ENCODE results near the gene ZXDC.

The ZXDC gene

DNA sequence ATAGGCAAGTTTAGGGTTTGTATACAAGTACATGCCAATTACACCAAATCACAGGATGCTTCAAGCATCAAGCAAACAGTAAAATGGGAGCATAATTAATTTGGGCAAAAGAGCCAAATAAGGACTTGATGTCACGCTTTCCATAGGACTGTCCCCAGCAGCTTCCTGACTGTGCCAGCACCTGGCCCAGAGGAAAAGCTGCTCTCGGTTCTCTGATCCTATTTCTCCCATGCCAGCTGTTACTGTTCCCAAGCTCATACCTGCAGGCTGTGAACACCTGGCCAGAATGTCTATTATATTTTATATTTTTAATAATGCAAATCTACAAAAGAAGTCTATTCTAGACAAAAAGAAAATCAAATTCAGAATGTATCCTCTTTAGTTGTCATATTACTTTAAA is 12.2 kb downstream of the ZXDC start:
- DNase-seq (ENCODE audit: low read depth, low spot score) = no peak
- TF ChIP-seq ZNF274 (IDR thresholded peaks at IDR 0.05; ENCODE audit: low read depth, low read length) (no peak), YY1 (IDR thresholded peaks at IDR 0.05; ENCODE audit: insufficient read depth, insufficient read length) (no peak), SUZ12 (IDR thresholded peaks at IDR 0.05; ENCODE audit: extremely low read depth, insufficient read depth, insufficient read length) (no peak)
- no peaks in the 10 kb centered on the region for H3K9me3 ChIP-seq (ENCODE audit: insufficient read depth, low read length)
- H3K27me3 ChIP-seq (ENCODE audit: insufficient read depth, insufficient read length) = no peaks in the 10 kb centered on the region
- no peak overlapping the region for H3K4me3 ChIP-seq (ENCODE audit: insufficient read length, low read depth)
- H3K36me3 ChIP-seq (ENCODE audit: insufficient read depth, insufficient read length, low read length) = peaks cover 98% of the 10 kb centered on the region
- H3K4me1 ChIP-seq (ENCODE audit: insufficient read depth, insufficient read length) = no peaks in the 10 kb centered on the region
- no peak overlapping the region for H3K9ac ChIP-seq (ENCODE audit: insufficient read length, low read depth)

DNA sequence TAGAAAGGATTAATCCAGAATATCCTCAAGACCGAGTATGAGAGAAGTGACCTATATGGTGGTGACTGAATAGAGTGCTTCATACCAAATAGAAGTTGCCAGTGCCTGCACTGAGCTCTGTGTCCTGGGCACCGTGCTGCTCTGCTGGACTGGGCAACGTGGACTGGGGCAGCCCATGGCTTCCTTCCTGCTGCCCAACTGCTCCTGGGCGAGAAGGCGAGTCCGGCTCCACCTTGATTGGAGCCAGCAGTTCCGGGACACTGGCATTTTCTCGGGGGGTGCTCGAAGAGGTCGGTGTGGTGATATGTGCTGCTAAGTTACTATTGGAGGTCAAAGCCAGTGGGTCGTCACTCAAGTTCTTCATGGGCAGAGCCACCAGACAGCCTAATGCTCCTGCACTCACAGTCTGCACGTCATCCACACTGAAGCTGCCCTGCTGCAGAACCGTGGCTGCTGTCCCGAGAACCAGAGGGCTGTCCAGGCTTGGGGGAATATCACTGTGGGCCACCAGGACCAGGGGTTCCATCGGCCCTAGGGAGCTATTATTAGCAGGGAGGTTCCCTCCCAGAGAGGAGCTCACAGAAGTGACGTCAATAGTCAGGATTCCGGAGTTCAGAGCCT is 14.1 kb downstream of the ZXDC start:
- TF ChIP-seq SUZ12 (IDR thresholded peaks at IDR 0.05; ENCODE audit: extremely low read depth, insufficient read depth, insufficient read length) = no peak
- Histone ChIP-seq H3K4me1 (ENCODE audit: insufficient read depth, insufficient read length) (no peaks in the 10 kb centered on the region), H3K4me3 (ENCODE audit: insufficient read length, low read depth) (no peak overlapping the region), H3K9me3 (ENCODE audit: insufficient read depth, low read length) (no peaks in the 10 kb centered on the region), H3K27me3 (ENCODE audit: insufficient read depth, insufficient read length) (no peaks in the 10 kb centered on the region), H3K36me3 (ENCODE audit: insufficient read depth, insufficient read length, low read length) (peaks cover 96% of the 10 kb centered on the region), H3K9ac (ENCODE audit: insufficient read length, low read depth) (no peak overlapping the region)
- DNase-seq (ENCODE audit: low read depth, low spot score) = no peak

- no peak for DNase-seq (ENCODE audit: low read depth, low spot score)
- Histone ChIP-seq H3K36me3 (ENCODE audit: insufficient read depth, insufficient read length, low read length) (peaks cover 90% of the 10 kb centered on the region), H3K4me1 (ENCODE audit: insufficient read depth, insufficient read length) (no peaks in the 10 kb centered on the region), H3K9me3 (ENCODE audit: insufficient read depth, low read length) (no peaks in the 10 kb centered on the region), H3K9ac (ENCODE audit: insufficient read length, low read depth) (no peak overlapping the region), H3K27me3 (ENCODE audit: insufficient read depth, insufficient read length) (no peaks in the 10 kb centered on the region), H3K4me3 (ENCODE audit: insufficient read length, low read depth) (no peak overlapping the region)
- TF ChIP-seq ZNF274 (IDR thresholded peaks at IDR 0.05; ENCODE audit: low read depth, low read length) (no peak), YY1 (IDR thresholded peaks at IDR 0.05; ENCODE audit: insufficient read depth, insufficient read length) (no peak), SUZ12 (IDR thresholded peaks at IDR 0.05; ENCODE audit: extremely low read depth, insufficient read depth, insufficient read length) (no peak)
These were observed 15.3 kb downstream of the ZXDC start for GRCh38 chr3:126460381-126460780.

- TF ChIP-seq YY1 (IDR thresholded peaks at IDR 0.05; ENCODE audit: insufficient read depth, insufficient read length) = no peak
- no peak for TF ChIP-seq SUZ12 (IDR thresholded peaks at IDR 0.05; ENCODE audit: extremely low read depth, insufficient read depth, insufficient read length)
- no peak for TF ChIP-seq ZNF274 (IDR thresholded peaks at IDR 0.05; ENCODE audit: low read depth, low read length)
- no peaks in the 10 kb centered on the region for H3K4me1 ChIP-seq (ENCODE audit: insufficient read depth, insufficient read length)
- no peaks in the 10 kb centered on the region for H3K9me3 ChIP-seq (ENCODE audit: insufficient read depth, low read length)
- DNase-seq (ENCODE audit: low read depth, low spot score) = no peak
- no peak overlapping the region for H3K9ac ChIP-seq (ENCODE audit: insufficient read length, low read depth)
- H3K27me3 ChIP-seq (ENCODE audit: insufficient read depth, insufficient read length) = no peaks in the 10 kb centered on the region
- H3K36me3 ChIP-seq (ENCODE audit: insufficient read depth, insufficient read length, low read length) = peaks cover 90% of the 10 kb centered on the region
- no peak overlapping the region for H3K4me3 ChIP-seq (ENCODE audit: insufficient read length, low read depth)
These were observed 15.9 kb downstream of the ZXDC start for GRCh38 chr3:126459763-126460127.

DNA sequence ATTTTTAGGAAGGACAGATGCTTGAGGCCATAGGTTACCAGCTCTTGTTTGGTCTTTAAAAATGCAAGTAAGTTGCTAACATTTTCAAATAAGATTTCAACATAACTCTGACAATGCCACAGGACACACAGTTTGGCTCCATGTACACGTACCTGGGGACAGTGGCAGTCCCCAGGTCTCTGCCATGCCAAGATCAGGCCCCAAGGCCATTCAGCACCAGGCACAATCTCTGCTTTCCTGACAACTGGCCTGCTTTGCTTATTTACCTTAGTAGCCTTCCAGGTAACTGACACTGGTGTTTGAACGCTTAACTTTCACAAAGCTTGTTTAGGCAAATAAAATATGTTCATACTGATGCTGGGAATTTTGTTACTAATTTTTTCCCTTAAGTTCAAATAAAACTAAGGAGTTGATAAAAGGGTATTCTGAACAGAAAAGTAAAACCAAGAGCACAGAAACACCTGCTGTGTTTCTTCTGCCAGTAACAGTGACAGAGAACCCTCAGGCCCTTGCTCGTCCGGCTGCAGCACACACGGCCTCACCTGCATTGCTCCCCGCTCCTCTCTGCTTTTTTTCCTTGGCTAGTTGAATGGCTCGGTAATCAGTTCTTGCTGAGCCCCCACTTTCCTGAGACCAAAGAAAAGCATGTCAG is 16.5 kb downstream of the ZXDC start:
- H3K4me1 ChIP-seq (ENCODE audit: insufficient read depth, insufficient read length) = no peaks in the 10 kb centered on the region
- H3K27me3 ChIP-seq (ENCODE audit: insufficient read depth, insufficient read length) = no peaks in the 10 kb centered on the region
- peaks cover 90% of the 10 kb centered on the region for H3K36me3 ChIP-seq (ENCODE audit: insufficient read depth, insufficient read length, low read length)
- H3K4me3 ChIP-seq (ENCODE audit: insufficient read length, low read depth) = no peak overlapping the region
- TF ChIP-seq YY1 (IDR thresholded peaks at IDR 0.05; ENCODE audit: insufficient read depth, insufficient read length) (no peak), SUZ12 (IDR thresholded peaks at IDR 0.05; ENCODE audit: extremely low read depth, insufficient read depth, insufficient read length) (no peak), ZNF274 (IDR thresholded peaks at IDR 0.05; ENCODE audit: low read depth, low read length) (no peak)
- no peak overlapping the region for H3K9ac ChIP-seq (ENCODE audit: insufficient read length, low read depth)
- no peaks in the 10 kb centered on the region for H3K9me3 ChIP-seq (ENCODE audit: insufficient read depth, low read length)
- no peak for DNase-seq (ENCODE audit: low read depth, low spot score)

DNA sequence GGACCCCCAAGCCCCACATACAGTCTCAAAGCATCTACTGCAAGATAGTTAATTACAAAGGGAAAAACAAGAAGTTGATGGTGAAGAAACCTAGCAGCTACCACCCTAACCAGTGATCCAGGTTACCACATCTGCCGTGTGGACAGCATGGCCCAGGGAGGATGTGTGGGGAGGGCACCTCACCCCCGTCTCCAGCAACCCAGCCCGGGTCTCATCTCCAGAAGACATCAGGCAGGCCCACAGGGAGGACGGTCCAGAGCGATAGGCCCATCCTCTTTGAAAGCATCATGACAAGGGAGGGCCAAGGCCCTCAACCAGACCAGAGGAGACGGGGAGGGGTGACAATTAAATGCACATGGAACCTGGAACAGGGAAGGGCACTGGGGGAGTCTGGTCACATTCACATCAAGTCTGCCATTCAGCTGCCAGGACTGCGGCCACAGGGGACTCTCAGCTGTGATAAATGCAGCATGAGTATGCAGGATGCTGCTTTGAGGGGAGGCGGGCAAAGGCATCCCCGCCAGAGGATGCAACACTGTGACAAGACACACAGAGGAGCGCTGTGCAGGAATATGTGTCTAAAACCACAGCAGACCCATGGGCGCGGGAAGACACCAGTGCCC is 18.8 kb downstream of the ZXDC start:
- Histone ChIP-seq H3K9me3 (ENCODE audit: insufficient read depth, low read length) (no peaks in the 10 kb centered on the region), H3K4me3 (ENCODE audit: insufficient read length, low read depth) (no peak overlapping the region), H3K27me3 (ENCODE audit: insufficient read depth, insufficient read length) (no peaks in the 10 kb centered on the region), H3K36me3 (ENCODE audit: insufficient read depth, insufficient read length, low read length) (peaks cover 89% of the 10 kb centered on the region), H3K9ac (ENCODE audit: insufficient read length, low read depth) (no peak overlapping the region), H3K4me1 (ENCODE audit: insufficient read depth, insufficient read length) (no peaks in the 10 kb centered on the region)
- TF ChIP-seq YY1 (IDR thresholded peaks at IDR 0.05; ENCODE audit: insufficient read depth, insufficient read length) (no peak), SUZ12 (IDR thresholded peaks at IDR 0.05; ENCODE audit: extremely low read depth, insufficient read depth, insufficient read length) (no peak)
- no peak for DNase-seq (ENCODE audit: low read depth, low spot score)

- H3K9ac ChIP-seq (ENCODE audit: insufficient read length, low read depth) = no peak overlapping the region
- H3K4me1 ChIP-seq (ENCODE audit: insufficient read depth, insufficient read length) = no peaks in the 10 kb centered on the region
- no peaks in the 10 kb centered on the region for H3K27me3 ChIP-seq (ENCODE audit: insufficient read depth, insufficient read length)
- H3K9me3 ChIP-seq (ENCODE audit: insufficient read depth, low read length) = no peaks in the 10 kb centered on the region
- TF ChIP-seq SUZ12 (IDR thresholded peaks at IDR 0.05; ENCODE audit: extremely low read depth, insufficient read depth, insufficient read length) = no peak
- TF ChIP-seq ZNF274 (IDR thresholded peaks at IDR 0.05; ENCODE audit: low read depth, low read length) = no peak
- TF ChIP-seq YY1 (IDR thresholded peaks at IDR 0.05; ENCODE audit: insufficient read depth, insufficient read length) = no peak
- no peak for DNase-seq (ENCODE audit: low read depth, low spot score)
- peaks cover 89% of the 10 kb centered on the region for H3K36me3 ChIP-seq (ENCODE audit: insufficient read depth, insufficient read length, low read length)
- H3K4me3 ChIP-seq (ENCODE audit: insufficient read length, low read depth) = no peak overlapping the region
These were observed 19.5 kb downstream of the ZXDC start for GRCh38 chr3:126456211-126456610.
